WERI-Rb-1 (cell line): Measurements from ENCODE around the gene FUBP1.
"Not testable (repeated sequence)": the region's sequence is repeated elsewhere in the genome, so short reads cannot be mapped to it uniquely, and the experiment has no call there.

ENCODE experiments used
- DNase-seq: peaks from one replicate; pipeline ENCODE4 v3.0.0-alpha.2; 2020
- H3K27ac ChIP-seq: fragments of 250-450 bp; sonication (Bioruptor Pico); 2 replicates; pipeline ENCODE4 v1.5.1; 2020; ENCODE audit warnings: mild to moderate bottlenecking, moderate library complexity
- H3K27me3 ChIP-seq: fragments of 250-450 bp; sonication (Bioruptor Pico); 2 replicates; pipeline ENCODE4 v1.5.1; 2021; ENCODE audit warnings: mild to moderate bottlenecking, low read depth, moderate library complexity; ENCODE audit not compliant: insufficient read depth, severe bottlenecking
- H3K36me3 ChIP-seq: fragments of 250-450 bp; sonication (Bioruptor Pico); 2 replicates; pipeline ENCODE4 v1.5.1; 2020; ENCODE audit warnings: mild to moderate bottlenecking, moderate library complexity
- H3K4me3 ChIP-seq: 2 replicates; pipeline ENCODE4 v1.5.1; 2011; ENCODE audit warnings: low read depth, mild to moderate bottlenecking, control low read depth, low read length
- H3K9me3 ChIP-seq: fragments of 250-450 bp; sonication (Bioruptor Pico); 2 replicates; pipeline ENCODE4 v1.5.1; 2021; ENCODE audit warnings: mild to moderate bottlenecking, moderate library complexity; ENCODE audit not compliant: severe bottlenecking
- TF ChIP-seq, protein P1 (sequence below): IDR thresholded peaks from 2 replicates; pipeline ENCODE4 v1.5.1; 2011; ENCODE audit warnings: low read depth, mild to moderate bottlenecking, control low read depth, inconsistent platforms, low read length

The FUBP1 gene, protein sequence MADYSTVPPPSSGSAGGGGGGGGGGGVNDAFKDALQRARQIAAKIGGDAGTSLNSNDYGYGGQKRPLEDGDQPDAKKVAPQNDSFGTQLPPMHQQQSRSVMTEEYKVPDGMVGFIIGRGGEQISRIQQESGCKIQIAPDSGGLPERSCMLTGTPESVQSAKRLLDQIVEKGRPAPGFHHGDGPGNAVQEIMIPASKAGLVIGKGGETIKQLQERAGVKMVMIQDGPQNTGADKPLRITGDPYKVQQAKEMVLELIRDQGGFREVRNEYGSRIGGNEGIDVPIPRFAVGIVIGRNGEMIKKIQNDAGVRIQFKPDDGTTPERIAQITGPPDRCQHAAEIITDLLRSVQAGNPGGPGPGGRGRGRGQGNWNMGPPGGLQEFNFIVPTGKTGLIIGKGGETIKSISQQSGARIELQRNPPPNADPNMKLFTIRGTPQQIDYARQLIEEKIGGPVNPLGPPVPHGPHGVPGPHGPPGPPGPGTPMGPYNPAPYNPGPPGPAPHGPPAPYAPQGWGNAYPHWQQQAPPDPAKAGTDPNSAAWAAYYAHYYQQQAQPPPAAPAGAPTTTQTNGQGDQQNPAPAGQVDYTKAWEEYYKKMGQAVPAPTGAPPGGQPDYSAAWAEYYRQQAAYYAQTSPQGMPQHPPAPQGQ

DNA sequence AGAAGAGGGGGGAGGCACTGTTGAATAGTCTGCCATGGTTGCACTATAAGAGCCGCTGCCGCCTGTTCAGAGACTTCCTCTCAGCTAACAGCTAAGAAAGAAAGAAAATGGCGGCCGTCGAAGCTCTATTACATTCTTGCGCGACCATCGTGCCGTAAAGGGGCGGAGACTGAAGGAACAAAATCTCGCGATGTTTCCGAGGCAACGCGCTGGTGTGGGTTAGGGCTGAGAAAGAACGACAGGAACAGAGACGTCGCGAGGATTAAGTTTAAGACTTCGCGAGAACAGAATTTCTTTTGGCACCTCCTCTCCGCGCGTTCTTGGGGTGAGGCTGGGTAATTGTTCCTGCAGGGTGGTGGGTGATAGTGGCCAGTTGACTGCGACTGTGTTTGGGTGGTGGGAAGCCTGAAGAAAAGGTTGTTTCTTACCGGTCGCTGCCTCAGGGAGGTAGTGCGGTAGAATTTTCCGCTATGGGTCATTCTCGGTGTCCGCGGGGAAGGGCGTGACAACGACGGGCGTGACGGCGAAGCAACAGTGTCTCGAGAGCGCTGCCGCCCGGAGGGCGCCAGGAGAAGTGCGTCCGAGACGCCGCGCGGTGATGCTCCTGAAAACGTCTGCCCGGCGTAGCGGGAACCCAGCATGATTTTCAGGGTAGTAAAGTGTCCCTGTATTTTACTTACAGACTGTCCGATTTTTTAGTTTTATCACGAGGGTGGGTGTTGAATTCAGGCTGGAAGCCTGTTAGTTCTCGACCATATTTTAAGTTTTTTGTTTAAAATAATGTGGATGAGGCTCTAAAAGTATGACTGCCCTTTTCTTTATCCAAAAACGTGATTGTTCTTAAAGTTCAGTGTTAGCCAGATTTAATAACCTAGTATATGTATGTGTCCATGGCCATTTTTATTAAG is at the start of gene FUBP1:
Gene FUBP1 (minus strand): TSS at position 104 of the 908 bp plus-strand sequence. CDS start 68 bp downstream, at position 36.
- DNase-seq, result peak; percentile 96
- Histone ChIP-seq H3K4me3 (peak within 1 kb of the TSS; percentile 89), H3K27me3 (no peaks in the 10 kb centered on the region), H3K27ac (peak within 1 kb of the TSS; percentile 97), H3K9me3 (no peaks in the 10 kb centered on the region), H3K36me3 (peaks cover 45% of the 10 kb centered on the region)
- TF ChIP-seq, protein P1, sequence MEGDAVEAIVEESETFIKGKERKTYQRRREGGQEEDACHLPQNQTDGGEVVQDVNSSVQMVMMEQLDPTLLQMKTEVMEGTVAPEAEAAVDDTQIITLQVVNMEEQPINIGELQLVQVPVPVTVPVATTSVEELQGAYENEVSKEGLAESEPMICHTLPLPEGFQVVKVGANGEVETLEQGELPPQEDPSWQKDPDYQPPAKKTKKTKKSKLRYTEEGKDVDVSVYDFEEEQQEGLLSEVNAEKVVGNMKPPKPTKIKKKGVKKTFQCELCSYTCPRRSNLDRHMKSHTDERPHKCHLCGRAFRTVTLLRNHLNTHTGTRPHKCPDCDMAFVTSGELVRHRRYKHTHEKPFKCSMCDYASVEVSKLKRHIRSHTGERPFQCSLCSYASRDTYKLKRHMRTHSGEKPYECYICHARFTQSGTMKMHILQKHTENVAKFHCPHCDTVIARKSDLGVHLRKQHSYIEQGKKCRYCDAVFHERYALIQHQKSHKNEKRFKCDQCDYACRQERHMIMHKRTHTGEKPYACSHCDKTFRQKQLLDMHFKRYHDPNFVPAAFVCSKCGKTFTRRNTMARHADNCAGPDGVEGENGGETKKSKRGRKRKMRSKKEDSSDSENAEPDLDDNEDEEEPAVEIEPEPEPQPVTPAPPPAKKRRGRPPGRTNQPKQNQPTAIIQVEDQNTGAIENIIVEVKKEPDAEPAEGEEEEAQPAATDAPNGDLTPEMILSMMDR, result peak; percentile 76

DNA sequence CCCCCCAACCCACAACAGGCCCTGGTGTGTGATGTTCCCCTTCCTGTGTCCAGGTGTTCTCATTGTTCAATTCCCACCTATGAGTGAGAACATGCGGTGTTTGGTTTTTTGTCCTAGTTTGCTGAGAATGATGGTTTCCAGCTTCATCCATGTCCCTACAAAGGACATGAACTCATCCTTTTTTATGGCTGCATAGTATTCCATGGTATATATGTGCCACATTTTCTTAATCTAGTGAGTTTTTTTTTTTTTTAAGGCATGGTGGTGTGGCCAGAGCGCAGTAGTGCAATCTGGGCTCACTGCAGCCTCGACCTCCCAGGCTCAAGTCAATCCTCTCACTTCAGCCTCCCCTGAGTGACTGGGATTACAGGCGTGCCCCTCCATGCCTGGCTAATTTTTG is 42.3 kb upstream of the FUBP1 start:
- DNase-seq, H3K27ac ChIP-seq, H3K9me3 ChIP-seq, H3K27me3 ChIP-seq, H3K36me3 ChIP-seq, H3K4me3 ChIP-seq: not testable (repeated sequence)

DNA sequence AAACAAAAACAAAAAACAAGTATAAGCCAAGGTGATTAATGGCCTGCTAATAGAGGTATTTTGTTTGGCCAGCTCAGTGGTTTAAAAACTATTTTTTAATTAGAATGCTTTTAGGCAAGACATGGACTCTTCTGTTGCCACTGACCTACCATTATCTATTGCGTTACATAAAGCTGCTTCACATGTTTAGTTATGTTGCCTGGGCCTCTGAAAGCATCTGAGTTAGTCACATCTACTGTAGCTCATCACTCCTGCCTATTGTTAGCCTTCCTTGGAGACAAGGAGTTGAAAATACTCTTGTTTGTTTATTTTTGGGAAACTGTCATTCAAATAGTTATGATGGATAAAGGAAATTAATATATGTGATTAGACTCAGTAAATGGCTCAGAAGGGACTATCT is 40.2 kb upstream of the FUBP1 start:
- DNase-seq, result no peak
- Histone ChIP-seq H3K36me3 (peaks cover 3% of the 10 kb centered on the region), H3K27me3 (no peaks in the 10 kb centered on the region), H3K4me3 (no peak overlapping the region), H3K9me3 (no peaks in the 10 kb centered on the region), H3K27ac (no peak overlapping the region)
- TF ChIP-seq, protein P1, result no peak

DNA sequence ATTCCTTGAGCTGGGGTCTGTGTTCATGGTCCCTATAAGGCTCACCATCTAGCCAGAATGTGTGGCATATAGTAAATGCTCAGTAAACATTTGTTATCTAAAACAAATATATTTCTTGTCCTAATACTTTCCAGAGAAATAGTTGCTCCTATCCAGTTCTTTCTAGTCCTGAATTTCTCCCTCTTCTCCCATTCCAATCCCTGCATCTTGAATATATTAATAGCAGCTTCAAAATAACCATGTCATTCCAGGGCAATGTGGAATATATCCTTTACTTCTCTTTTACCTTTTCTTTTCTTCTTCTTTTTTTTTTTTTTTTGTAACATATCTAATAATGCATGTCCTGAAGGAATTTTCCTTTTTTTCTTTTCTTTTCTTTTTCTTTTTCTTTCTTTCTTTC is 36.3 kb upstream of the FUBP1 start:
- no peak for DNase-seq
- Histone ChIP-seq H3K27ac (no peak overlapping the region), H3K27me3 (no peaks in the 10 kb centered on the region), H3K36me3 (peaks cover 3% of the 10 kb centered on the region), H3K4me3 (no peak overlapping the region), H3K9me3 (no peaks in the 10 kb centered on the region)
- TF ChIP-seq, protein P1, result no peak

DNA sequence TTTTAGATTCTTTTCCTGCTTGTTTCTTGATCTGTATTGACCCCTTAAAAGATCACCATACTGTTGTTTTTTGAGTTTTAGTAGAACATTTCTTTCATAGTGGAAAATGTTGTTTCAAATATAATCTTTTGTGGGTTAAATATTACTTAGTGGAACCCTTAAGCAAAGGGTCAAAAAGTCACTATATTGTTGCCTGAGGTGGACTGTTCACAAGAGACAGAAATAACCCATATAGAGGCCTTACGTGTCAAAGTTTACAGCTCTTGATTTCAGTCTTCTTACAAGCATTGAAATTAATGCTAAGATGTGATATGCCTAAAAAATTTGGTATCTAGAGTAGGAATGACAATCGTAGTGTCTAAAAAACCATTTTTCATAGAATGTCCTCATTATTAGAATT is 32.2 kb upstream of the FUBP1 start:
- DNase-seq, result no peak
- Histone ChIP-seq H3K9me3 (no peaks in the 10 kb centered on the region), H3K27me3 (no peaks in the 10 kb centered on the region), H3K36me3 (peaks cover 3% of the 10 kb centered on the region), H3K4me3 (no peak overlapping the region), H3K27ac (no peak overlapping the region)
- TF ChIP-seq, protein P1, result no peak

DNA sequence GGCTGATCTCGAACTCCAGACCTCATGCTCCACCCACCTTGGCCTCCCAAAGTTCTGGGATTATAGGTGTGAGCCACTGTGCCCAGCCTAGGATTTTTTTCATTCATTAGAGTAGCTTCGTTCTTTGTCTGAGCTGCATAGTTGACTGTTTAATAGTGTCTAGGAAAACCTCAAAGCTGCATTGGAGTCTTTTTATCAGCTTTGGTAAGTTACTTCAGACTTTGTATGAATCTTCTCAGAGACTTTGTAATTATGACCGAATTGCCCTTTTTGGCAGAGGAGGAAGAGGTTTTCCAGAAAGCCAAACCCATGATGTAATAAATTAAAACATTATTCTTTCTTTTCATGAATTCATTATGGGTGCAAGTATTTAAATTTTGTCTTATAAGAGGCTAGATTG is 31.0 kb upstream of the FUBP1 start:
- Histone ChIP-seq H3K9me3 (no peaks in the 10 kb centered on the region), H3K27me3 (no peaks in the 10 kb centered on the region), H3K27ac (no peak overlapping the region), H3K36me3 (peaks cover under 1% of the 10 kb centered on the region; the same call in 1 of the 2 replicates), H3K4me3 (no peak overlapping the region)
- DNase-seq, result no peak
- TF ChIP-seq, protein P1, result no peak
